Stimulated activated naive B cell treated with anti-CD40 and anti-IgM and Interleukin-4, amounts not matched to agents 10 μg/mL and 1 μg/mL and 100 μg/mL, for 72 hours (primary cell): ENCODE measurements around the gene SHF.
A peak's percentile ranks its signal among the peaks of the same experiment; 100 is the strongest.

Experiments used
- ATAC-seq, 2 donors: fragments of 150-1000 bp; cut with Tn5 transposase; replicated peaks; 2 replicates each; pipeline ENCODE4 v1.10.0; 2021; ENCODE audit warnings: moderate library complexity in 1 of 2
- DNase-seq: peaks from one replicate; pipeline ENCODE4 v3.0.0; 2021
- H3K27ac Mint-ChIP-seq: one replicate; pipeline ENCODE4 v1.8.0; 2022; ENCODE audit warnings: mild to moderate bottlenecking, mixed read lengths
- H3K27me3 Mint-ChIP-seq, 2 donors: one replicate each; pipeline ENCODE4 v1.8.0; 2022; ENCODE audit warnings: mixed read lengths in 2 of 2
- H3K36me3 Mint-ChIP-seq, 2 donors: one replicate each; pipeline ENCODE4 v1.8.0; 2022; ENCODE audit warnings: mixed read lengths in 2 of 2, mild to moderate bottlenecking in 1 of 2
- H3K4me1 Mint-ChIP-seq, 2 donors: one replicate each; pipeline ENCODE4 v1.8.0; 2022; ENCODE audit warnings: mixed read lengths in 2 of 2, mild to moderate bottlenecking in 1 of 2
- H3K4me3 Mint-ChIP-seq, 2 donors: one replicate each; pipeline ENCODE4 v1.8.0; 2022; ENCODE audit warnings: mild to moderate bottlenecking in 2 of 2, mixed read lengths in 2 of 2, moderate library complexity in 1 of 2
- H3K9me3 Mint-ChIP-seq, 2 donors: one replicate each; pipeline ENCODE4 v1.8.0; 2022; ENCODE audit warnings: mixed read lengths in 2 of 2, mild to moderate bottlenecking in 1 of 2

SHF gene

DNA sequence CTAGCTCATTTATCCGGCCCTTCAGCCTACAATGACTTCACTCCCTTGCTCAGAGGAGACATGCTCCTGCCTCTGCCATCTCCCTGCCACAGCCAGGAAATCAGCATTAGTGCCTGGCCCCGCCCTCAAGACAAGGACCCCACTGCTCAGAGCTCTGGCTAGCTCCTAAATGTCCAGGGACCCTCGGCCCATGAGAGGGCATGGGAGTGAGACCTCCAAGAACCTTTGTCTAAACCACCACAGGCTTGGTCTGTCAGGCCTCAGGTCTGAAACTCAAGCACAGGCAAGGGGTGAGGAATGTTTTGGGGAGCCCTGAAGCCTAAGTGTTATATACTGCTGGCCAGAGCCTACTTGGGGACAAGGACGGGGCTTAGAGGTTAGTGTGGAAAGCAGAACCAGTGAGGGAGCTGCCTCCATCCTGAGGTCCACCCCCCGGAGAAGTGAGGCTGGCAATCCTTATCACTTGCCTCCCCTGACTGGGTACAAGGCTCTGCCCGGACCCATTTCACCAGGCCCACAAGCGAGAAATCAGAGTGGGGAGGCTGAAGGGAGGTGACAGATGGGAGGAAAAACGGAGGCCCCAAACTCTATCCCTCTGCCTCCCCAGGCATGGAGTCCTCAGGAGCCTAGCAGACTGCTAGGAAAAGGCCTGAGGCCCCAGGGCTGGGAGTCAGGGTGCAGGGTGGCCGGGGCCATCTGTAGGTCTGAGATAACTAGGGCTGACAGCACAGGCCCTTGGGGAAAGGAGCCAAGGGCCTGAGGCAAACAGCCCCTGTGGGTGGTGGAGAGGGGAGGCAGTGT, 18.8 kb downstream of the SHF start:
- peaks cover 13 to 27% of the 10 kb centered on the region in 2 donors for H3K36me3 Mint-ChIP-seq
- H3K4me1 Mint-ChIP-seq: peaks cover 30 to 51% of the 10 kb centered on the region in 2 donors
- H3K27me3 Mint-ChIP-seq: no peaks in the 10 kb centered on the region
- no peaks in the 10 kb centered on the region for H3K9me3 Mint-ChIP-seq
- DNase-seq (no peak), ATAC-seq (no peak)
- no peak overlapping the region for H3K4me3 Mint-ChIP-seq
- peak overlapping the region; percentile 73 for H3K27ac Mint-ChIP-seq

DNA sequence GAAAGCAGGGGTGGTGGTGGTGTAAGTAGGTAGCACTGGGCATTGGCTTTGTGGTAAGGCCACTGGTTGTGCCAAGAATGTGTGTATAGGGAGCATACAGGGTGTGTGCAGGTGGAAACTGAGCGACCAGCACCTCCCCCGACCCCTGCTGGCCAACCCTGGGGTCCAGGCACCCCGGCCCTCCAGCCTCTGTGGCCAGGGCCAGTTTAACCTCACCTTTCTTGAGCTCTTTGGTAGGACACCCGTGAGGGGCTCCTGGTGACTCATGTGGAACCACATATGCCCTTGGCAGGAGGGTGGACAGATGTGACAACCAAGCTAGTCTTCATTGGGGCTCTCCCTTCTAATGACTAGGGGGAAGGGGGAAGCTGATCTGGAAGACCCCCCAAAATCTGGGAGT, 19.5 kb downstream of the SHF start:
- Mint-ChIP-seq H3K4me1 (peaks cover 30 to 57% of the 10 kb centered on the region in 2 donors), H3K27me3 (no peaks in the 10 kb centered on the region), H3K4me3 (no peak overlapping the region), H3K36me3 (peaks cover 10 to 22% of the 10 kb centered on the region in 2 donors), H3K9me3 (no peaks in the 10 kb centered on the region), H3K27ac (no peak overlapping the region)
- DNase-seq: no peak
- ATAC-seq: no peak

DNA sequence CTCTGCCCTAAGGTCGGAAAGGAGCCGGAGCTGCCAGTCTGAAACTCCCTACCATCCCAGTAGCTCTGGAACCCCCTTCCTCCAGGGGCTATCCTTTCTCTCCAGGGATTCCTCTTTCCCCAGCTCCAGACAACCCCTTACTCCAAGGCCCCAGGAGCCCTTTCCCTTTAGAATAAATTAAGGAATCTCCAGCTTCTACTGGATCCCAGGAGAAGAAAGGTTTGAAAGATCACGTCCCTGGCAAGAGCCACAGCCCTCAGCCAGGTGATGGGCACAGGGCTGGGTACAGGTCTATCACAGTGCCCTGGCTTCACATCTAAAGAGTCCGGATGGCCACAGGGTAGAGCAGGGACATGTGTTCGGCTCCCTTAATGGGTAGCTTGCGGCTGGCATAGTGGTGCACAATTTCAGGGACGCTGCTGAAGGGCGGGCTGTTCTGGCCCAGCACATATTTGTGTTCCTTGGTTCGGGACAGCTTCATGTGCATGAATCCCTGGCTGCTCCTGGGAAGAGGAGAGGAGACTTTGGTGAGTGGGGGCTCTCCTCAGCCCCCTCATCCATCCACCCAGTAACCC, 20.0 kb downstream of the SHF start:
- DNase-seq: no peak
- Mint-ChIP-seq H3K9me3 (no peaks in the 10 kb centered on the region), H3K4me1 (peaks cover 32 to 63% of the 10 kb centered on the region in 2 donors), H3K36me3 (peaks cover 8 to 16% of the 10 kb centered on the region in 2 donors), H3K4me3 (peak overlapping the region; percentile 81), H3K27ac (peak overlapping the region; percentile 91), H3K27me3 (no peaks in the 10 kb centered on the region)
- ATAC-seq: no peak

DNA sequence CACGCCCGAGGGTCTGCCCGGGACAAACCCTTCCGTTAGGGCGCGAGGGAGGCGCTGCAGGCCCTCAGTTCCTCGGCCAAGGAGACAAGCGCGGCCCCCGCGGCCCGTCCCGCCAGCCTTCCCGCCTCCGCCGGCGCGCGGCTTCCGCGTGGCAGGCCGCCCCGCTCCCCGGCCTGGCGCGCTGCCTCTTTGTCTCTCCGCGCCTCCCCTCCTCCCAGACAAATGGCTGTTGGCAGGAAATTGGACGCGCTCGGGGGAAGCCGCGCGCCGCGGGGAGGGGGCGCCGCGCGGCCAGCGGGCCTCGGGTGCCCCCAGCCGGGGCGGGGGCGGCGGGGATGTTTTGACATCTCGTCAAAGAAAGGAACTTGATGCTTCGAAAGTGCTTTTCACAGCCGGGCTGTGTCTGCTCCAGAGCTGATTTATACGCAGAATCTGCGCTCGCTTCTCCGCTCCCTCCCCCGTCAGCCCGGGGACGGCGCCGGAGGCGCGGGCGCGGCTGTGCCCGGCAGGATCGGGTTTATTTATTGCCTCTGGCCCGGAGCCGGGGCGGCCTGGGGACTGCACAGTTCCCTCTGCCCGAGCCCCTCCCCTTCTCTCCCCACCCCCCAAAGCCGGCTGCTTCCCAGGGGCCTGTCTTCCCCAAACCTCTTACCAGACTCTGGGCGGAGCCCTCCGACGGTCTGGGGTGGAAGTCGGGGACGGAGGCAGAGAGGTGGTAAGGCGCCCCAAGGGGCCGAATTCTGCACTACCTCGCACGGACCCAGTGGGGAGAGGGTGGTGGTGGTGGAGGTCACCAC, 20.7 kb downstream of the SHF start:
- ATAC-seq (peak; percentile 93 to 94), DNase-seq (peak; percentile 86)
- H3K4me1 Mint-ChIP-seq: peaks cover 33 to 66% of the 10 kb centered on the region in 2 donors
- peak overlapping the region; percentile 91 for H3K27ac Mint-ChIP-seq
- H3K4me3 Mint-ChIP-seq: peak overlapping the region; percentile 81
- H3K9me3 Mint-ChIP-seq: no peaks in the 10 kb centered on the region
- peaks cover 8 to 11% of the 10 kb centered on the region in 2 donors for H3K36me3 Mint-ChIP-seq
- no peaks in the 10 kb centered on the region for H3K27me3 Mint-ChIP-seq

DNA sequence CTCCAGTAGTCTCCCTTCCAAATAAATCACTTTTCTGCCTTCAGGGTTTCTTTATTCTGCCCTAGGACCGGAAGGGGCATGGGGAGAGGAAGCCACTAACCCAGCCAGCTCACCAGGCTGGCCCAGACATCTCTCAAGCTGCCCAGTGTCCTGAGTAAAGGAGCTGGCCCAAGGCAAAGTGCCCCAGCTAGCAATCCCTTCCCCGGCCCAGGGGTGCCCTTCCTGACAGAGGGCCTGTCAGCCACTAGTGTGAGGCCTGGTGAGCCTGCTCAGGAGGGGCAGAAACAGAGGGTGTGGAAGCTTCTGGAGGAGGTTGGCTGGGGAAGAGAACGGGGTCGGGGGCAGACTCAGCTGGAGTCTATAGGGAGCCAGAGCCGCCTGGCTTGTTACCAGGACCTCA, 22.2 kb downstream of the SHF start:
- Mint-ChIP-seq H3K4me1 (peaks cover 34 to 66% of the 10 kb centered on the region in 2 donors), H3K4me3 (peak overlapping the region; percentile 75 to 81), H3K9me3 (no peaks in the 10 kb centered on the region), H3K27ac (peak overlapping the region; percentile 87), H3K27me3 (no peaks in the 10 kb centered on the region), H3K36me3 (peaks cover 4 to 7% of the 10 kb centered on the region in 2 donors)
- DNase-seq (no peak), ATAC-seq (no peak)

DNA sequence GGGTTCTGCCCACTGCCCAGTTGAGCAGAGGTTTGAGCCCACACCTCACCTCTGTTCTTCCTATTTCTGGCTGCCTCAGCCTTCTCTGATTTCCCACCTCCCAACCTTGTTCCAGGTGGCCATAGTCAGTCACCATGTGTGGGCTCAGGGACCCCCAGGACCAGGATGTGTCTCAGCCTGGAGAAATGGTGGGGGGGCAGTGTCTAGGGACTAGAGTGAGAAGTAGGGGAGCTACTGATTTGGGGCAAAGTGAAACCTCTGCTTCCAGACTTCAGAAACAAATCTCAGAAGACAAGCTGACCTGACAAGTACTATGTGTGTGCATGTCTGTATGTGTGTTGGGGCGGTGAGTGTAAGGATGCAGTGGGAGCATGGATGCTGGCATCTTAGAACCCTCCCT, 22.9 kb downstream of the SHF start:
- no peak for DNase-seq
- ATAC-seq: no peak
- Mint-ChIP-seq H3K9me3 (no peaks in the 10 kb centered on the region), H3K4me3 (peak overlapping the region in 1 of 2 donors; percentile 75), H3K27ac (peak overlapping the region; percentile 87), H3K27me3 (no peaks in the 10 kb centered on the region), H3K36me3 (peaks cover 7 to 11% of the 10 kb centered on the region in 2 donors), H3K4me1 (peaks cover 32 to 62% of the 10 kb centered on the region in 2 donors)

DNA sequence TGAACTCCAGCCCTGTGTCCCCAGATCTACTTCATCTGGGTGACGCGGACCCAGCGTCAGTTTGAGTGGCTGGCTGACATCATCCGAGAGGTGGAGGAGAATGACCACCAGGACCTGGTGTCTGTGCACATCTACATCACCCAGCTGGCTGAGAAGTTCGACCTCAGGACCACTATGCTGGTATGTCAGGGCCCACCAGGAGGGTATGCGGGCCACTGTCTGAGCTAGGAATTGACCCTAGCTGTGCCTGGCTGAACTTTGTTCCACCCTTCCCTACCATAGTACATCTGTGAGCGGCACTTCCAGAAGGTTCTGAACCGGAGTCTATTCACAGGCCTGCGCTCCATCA, 24.3 kb downstream of the SHF start:
- Mint-ChIP-seq H3K9me3 (no peaks in the 10 kb centered on the region), H3K27ac (peak overlapping the region; percentile 31), H3K4me3 (no peak overlapping the region), H3K4me1 (peaks cover 27 to 53% of the 10 kb centered on the region in 2 donors), H3K36me3 (peaks cover 8 to 11% of the 10 kb centered on the region in 2 donors), H3K27me3 (no peaks in the 10 kb centered on the region)
- no peak for DNase-seq
- no peak for ATAC-seq

DNA sequence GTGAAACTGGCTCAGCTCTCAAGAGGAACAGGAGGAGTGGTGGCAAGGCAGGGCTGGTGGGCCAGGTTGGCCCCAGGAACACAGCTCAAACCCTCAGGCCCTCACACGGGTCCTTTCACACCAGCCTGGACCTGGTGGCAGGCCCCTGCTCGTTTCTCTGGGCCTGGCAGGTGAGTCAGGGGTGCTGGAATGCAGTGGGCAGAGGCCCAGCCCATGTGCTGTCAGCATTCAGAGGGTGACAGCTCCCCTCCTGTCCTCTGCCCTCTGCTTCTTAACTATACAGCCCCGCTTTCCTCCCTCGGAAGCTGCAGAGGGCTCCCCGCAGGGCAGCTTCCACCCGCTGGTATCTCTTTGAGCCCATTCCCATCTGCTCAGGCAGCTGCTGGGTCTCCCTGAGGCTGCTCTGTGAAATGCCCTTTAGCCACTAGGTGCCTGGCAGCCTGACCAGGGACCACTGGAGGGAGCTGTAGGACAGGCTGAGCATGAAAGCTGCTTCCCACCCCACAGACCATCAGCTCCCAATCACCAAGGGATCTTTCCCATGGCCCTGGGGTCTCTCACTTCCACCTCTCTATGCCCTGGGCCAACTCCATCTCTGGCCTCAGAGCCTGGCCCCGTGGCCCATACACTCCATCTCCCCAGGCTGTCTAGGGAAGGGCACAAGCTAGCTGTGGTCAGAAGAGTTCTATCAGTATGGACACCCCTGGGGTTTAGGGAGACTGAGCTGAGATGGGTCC, 24.8 kb downstream of the SHF start:
- peak overlapping the region; percentile 68 for H3K27ac Mint-ChIP-seq
- H3K4me3 Mint-ChIP-seq: no peak overlapping the region
- H3K4me1 Mint-ChIP-seq: peaks cover 25 to 47% of the 10 kb centered on the region in 2 donors
- ATAC-seq (peak; percentile 28 to 41), DNase-seq (peak; percentile 46)
- no peaks in the 10 kb centered on the region for H3K9me3 Mint-ChIP-seq
- H3K27me3 Mint-ChIP-seq: no peaks in the 10 kb centered on the region
- H3K36me3 Mint-ChIP-seq: peaks cover 8 to 11% of the 10 kb centered on the region in 2 donors

DNA sequence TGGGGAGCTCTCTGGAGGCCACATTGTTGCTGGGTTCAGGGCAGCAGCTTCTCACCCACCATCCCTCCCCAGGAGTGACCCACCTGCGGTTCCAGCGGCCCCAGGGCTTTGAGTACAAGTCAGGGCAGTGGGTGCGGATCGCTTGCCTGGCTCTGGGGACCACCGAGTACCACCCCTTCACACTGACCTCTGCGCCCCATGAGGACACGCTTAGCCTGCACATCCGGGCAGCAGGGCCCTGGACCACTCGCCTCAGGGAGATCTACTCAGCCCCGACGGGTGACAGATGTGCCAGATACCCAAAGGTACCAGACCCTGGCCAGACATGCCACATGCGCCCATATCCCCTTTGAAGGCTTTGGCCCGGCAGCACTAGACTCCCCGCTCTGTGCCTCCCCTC, 26.1 kb downstream of the SHF start:
- Mint-ChIP-seq H3K27ac (no peak overlapping the region), H3K36me3 (peaks cover 8 to 11% of the 10 kb centered on the region in 2 donors), H3K4me3 (no peak overlapping the region), H3K27me3 (no peaks in the 10 kb centered on the region), H3K4me1 (peaks cover 24 to 40% of the 10 kb centered on the region in 2 donors), H3K9me3 (no peaks in the 10 kb centered on the region)
- DNase-seq (no peak), ATAC-seq (no peak)

DNA sequence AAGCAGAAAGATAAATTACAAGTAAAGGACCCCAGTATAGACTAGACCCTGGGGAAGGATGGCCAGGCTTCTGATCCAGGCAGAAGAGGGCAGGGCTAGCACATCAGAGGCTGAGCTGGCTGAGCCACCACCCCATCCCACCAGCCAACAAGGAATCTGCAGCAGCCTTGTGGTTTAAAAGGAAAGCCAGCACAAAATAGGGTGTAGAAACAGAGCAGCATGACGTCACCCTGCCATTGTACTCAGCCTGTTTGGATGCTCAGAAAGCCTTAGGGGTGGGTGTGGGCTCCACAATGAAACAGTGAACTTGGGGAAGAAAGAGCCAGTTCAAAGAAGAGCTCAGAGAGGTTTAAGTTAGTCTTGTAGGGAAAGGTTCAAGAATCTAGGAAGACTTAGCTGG, 29.8 kb downstream of the SHF start:
- H3K36me3 Mint-ChIP-seq: peaks cover 10 to 11% of the 10 kb centered on the region in 2 donors
- H3K4me3 Mint-ChIP-seq: no peak overlapping the region
- H3K27me3 Mint-ChIP-seq: no peaks in the 10 kb centered on the region
- H3K4me1 Mint-ChIP-seq: peaks cover 9 to 11% of the 10 kb centered on the region in 2 donors
- H3K27ac Mint-ChIP-seq: no peak overlapping the region
- H3K9me3 Mint-ChIP-seq: no peaks in the 10 kb centered on the region
- ATAC-seq (no peak), DNase-seq (no peak)

DNA sequence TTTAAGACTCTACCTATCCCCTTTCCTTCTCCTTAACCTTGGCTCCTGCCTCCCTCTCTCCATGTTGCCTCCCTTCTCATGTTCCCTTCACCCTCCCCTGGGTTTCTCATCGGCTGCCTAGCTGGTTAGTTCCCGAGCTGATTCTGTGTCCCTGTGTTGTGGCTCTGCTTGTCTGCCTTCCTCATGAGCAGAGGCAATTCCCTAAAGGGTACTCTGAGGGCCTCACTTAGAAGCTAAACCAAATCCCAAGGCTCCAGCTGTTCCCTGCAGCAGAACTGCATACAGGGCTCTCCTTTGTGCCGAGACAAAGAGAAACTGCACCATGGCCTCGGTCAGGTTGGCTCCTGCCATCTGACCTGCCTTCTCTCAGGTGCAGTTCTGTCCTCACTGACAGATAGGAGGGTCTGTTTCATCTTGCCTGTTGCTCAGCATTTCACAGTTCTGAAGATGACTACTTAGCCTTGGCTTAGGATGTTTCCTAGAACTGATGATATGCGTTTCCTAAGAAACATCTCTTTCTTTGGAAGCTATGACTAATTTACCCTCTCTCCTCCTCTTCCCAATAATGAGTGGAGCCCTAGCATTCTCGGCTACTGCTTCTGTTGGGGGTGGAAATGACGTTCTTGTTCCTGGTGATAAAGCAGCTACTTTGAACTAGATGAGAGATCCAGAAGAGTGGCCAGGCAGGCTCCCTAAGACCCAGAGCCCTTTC, 30.9 kb downstream of the SHF start:
- H3K27ac Mint-ChIP-seq: no peak overlapping the region
- ATAC-seq: no peak
- no peaks in the 10 kb centered on the region for H3K9me3 Mint-ChIP-seq
- DNase-seq: no peak
- H3K4me3 Mint-ChIP-seq: no peak overlapping the region
- H3K4me1 Mint-ChIP-seq: peaks cover 5 to 6% of the 10 kb centered on the region in 2 donors
- H3K27me3 Mint-ChIP-seq: no peaks in the 10 kb centered on the region
- peaks cover 16 to 18% of the 10 kb centered on the region in 2 donors for H3K36me3 Mint-ChIP-seq

DNA sequence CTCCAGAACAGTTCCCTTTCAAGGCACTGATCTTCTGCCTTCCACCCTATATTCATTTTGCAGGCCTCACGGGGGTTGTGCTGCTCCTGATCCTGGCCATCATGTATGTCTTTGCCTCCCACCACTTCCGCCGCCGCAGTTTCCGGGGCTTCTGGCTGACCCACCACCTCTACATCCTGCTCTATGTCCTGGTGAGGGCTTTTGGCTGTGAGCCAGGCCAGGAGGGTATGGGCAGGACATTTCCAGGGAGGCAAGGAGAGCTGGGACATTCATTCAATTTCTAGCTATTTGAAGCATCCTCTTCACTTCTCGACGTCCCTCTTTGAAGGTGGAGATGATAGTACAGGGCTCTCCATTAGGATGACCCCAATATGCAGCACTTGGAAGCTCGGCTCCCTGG, 32.0 kb downstream of the SHF start:
- Mint-ChIP-seq H3K27ac (no peak overlapping the region), H3K36me3 (peaks cover 14 to 17% of the 10 kb centered on the region in 2 donors), H3K9me3 (no peaks in the 10 kb centered on the region), H3K4me3 (no peak overlapping the region), H3K4me1 (peaks cover 5 to 6% of the 10 kb centered on the region in 2 donors), H3K27me3 (no peaks in the 10 kb centered on the region)
- ATAC-seq (no peak), DNase-seq (no peak)

DNA sequence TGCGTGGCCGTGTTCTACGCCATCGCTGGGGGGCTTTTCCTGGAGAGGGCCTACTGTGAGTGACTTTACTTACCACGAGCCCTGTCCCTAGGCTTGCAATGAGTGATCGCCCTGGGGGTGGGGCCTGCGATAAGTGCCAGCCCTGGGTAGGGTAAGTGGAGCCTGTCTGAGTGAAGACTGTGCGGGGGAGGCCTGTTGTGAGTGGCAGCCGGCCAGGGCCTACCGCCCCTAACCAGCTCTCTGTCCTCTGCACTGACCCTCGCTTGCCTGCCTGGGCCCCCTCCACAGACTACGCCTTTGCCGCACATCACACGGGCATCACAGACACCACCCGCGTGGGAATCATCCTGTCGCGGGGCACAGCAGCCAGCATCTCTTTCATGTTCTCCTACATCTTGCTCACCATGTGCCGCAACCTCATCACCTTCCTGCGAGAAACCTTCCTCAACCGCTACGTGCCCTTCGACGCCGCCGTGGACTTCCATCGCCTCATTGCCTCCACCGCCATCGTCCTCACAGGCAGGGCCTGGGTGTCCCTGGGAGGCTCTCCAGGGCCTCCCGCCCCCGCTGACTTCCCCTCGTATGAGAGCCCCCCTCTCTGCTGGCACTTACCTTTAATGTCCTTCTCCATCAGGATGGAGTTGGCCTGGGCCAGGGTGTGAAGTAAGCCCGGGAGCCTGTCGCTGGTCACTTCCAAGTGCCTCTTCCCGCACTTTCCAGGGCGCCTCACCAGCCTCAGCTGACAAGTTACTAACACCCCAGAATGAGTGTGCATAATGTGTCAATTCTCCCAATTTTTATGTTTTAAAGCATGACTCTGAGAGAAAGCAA, 35.6 kb downstream of the SHF start:
- ATAC-seq (no peak), DNase-seq (no peak)
- no peaks in the 10 kb centered on the region for H3K27me3 Mint-ChIP-seq
- no peaks in the 10 kb centered on the region for H3K9me3 Mint-ChIP-seq
- peak overlapping the region; percentile 25 for H3K27ac Mint-ChIP-seq
- H3K36me3 Mint-ChIP-seq: peaks cover 8 to 12% of the 10 kb centered on the region in 2 donors
- peak overlapping the region in 1 of 2 donors; percentile 37 for H3K4me3 Mint-ChIP-seq
- no peaks in the 10 kb centered on the region for H3K4me1 Mint-ChIP-seq
